ENCODE measurements around the gene RNU7-1. TPM values are rescaled to one million over a fixed set of nuclear protein-coding genes. Genes with fewer than 3 reads are reported as not detected.

RNU7-1 gene
- not detected for total RNA-seq
- polyA plus RNA-seq: not detected
- long read RNA-seq, donor 1: 0 reads
- long read RNA-seq, donor 2, partial matches to known transcripts: 0 of 2 reads
- long read RNA-seq, donor 2, other reads (novel, unspliced or antisense): 0 of 2 reads
- long read RNA-seq, donor 3: 0 reads

DNA sequence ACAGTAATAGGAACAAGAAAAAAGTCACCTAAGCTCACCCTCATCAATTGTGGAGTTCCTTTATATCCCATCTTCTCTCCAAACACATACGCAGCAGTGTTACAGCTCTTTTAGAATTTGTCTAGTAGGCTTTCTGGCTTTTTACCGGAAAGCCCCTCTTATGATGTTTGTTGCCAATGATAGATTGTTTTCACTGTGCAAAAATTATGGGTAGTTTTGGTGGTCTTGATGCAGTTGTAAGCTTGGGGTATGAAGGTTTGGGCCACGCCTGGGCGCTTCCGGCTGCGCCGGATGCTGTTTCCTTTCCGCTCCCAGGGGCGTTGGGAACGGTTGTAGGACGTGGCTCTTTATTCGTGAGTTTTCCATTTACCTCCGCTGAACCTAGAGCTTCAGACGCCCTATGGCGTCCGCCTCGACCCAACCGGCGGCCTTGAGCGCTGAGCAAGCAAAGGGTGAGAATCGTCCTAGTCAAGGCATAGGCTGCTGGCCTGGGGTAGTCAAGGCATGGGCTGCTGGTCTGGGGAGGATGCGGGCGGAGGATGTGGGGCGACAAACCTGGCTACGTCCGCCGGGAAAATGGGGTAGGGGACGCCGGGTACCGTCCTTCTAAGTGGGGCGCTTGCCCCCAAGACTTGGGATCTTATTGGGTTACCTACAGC, at the start of gene RNU7-1, which contains the start of gene C12orf57:
RNU7-1 (plus strand) TSS at position 95 of the 659 bp plus-strand sequence.
C12orf57 (plus strand) TSS at position 301 of the 659 bp plus-strand sequence; CDS start at position 401, 100 bp downstream.
- H3K9me3 ChIP-seq: no peaks in the 10 kb centered on the region
- peaks cover 16% of the 10 kb centered on the region for H3K4me1 ChIP-seq (ENCODE audit: insufficient read depth)
- intact Hi-C loops (cut with DNase I): loop anchor here in 1 of 4 donors (2.0 kb wide), 1 partner anchor 21 kb away; no protein-coding TSS in a partner anchor
- DNase-seq: peak; percentile 68 to 87 (median 79)
- H3K36me3 ChIP-seq: no peaks in the 10 kb centered on the region
- no peak for TF ChIP-seq EP300 (IDR thresholded peaks at IDR 0.05)
- TF ChIP-seq CTCF (IDR thresholded peaks at IDR 0.05): peak in 1 of 3 donors; percentile 15
- TF ChIP-seq POLR2A (IDR thresholded peaks at IDR 0.05): peak; percentile 75
- 0% methylated on average over 31 of the region's 31 CpGs for WGBS, 3 donors
- H3K4me3 ChIP-seq: peak within 1 kb of the TSS; percentile 60
- H3K27me3 ChIP-seq: no peaks in the 10 kb centered on the region
- H3K27ac ChIP-seq: peak within 1 kb of the TSS; percentile 68 to 94

- intact Hi-C loops (cut with DNase I): loop anchor here in 1 of 4 donors (5.0 kb wide), 1 partner anchor 577 kb away; no protein-coding TSS in a partner anchor
- H3K4me3 ChIP-seq: no peak overlapping the region
- no peaks in the 10 kb centered on the region for H3K36me3 ChIP-seq
- peaks cover 2% of the 10 kb centered on the region for H3K4me1 ChIP-seq (ENCODE audit: insufficient read depth)
- 82 to 88% (median 88%) methylated on average over 3 of the region's 3 CpGs for WGBS, 3 donors
- TF ChIP-seq CTCF (IDR thresholded peaks at IDR 0.05) (no peak), EP300 (IDR thresholded peaks at IDR 0.05) (no peak), POLR2A (IDR thresholded peaks at IDR 0.05) (no peak)
- no peaks in the 10 kb centered on the region for H3K9me3 ChIP-seq
- H3K27ac ChIP-seq: no peak overlapping the region
- no peak for DNase-seq
- H3K27me3 ChIP-seq: no peaks in the 10 kb centered on the region
Measured at GRCh38 chr12:6894321-6894720, 49.3 kb upstream of the RNU7-1 start.

- DNase-seq: no peak
- TF ChIP-seq EP300 (IDR thresholded peaks at IDR 0.05) (no peak), POLR2A (IDR thresholded peaks at IDR 0.05) (no peak), CTCF (IDR thresholded peaks at IDR 0.05) (no peak)
- Histone ChIP-seq H3K27ac (no peak overlapping the region), H3K4me3 (no peak overlapping the region), H3K36me3 (no peaks in the 10 kb centered on the region), H3K4me1 (ENCODE audit: insufficient read depth) (no peaks in the 10 kb centered on the region), H3K27me3 (no peaks in the 10 kb centered on the region), H3K9me3 (no peaks in the 10 kb centered on the region)
- intact Hi-C loops (cut with DNase I): no loop called here
- WGBS, 3 donors: 51 to 69% (median 52%) methylated on average over 6 of the region's 6 CpGs
Measured at GRCh38 chr12:6896846-6897435, 46.7 kb upstream of the RNU7-1 start.

DNA sequence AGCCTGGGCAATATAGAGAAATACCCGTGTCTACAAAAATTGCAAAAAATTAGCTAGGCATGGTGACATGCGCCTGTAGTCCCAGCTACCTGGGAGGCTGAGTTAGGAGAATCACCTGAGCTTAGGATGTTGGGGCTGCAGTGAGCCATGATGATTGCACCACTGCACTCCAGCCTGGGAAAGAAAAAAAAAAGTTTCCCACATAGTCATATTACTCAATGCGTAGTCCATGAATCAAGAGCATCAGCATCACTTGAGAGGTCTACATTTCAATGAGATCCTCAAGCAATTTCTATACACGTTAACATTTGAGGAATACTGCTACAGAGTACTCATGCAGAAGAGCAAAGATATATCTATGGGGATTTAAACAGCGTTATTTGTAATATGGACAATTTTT, 44.2 kb upstream of the RNU7-1 start:
- Histone ChIP-seq H3K27me3 (no peaks in the 10 kb centered on the region), H3K27ac (no peak overlapping the region), H3K4me3 (no peak overlapping the region), H3K9me3 (no peaks in the 10 kb centered on the region), H3K36me3 (no peaks in the 10 kb centered on the region), H3K4me1 (ENCODE audit: insufficient read depth) (no peaks in the 10 kb centered on the region)
- TF ChIP-seq CTCF (IDR thresholded peaks at IDR 0.05): no peak
- TF ChIP-seq POLR2A (IDR thresholded peaks at IDR 0.05): no peak
- no peak for TF ChIP-seq EP300 (IDR thresholded peaks at IDR 0.05)
- intact Hi-C loops (cut with DNase I): no loop called here
- no peak for DNase-seq
- WGBS, 3 donors: 73 to 86% (median 81%) methylated on average over 5 of the region's 5 CpGs

All from ovary (tissue), 10 donors.